Esophagus muscularis mucosa (tissue), 3 donors: ENCODE measurements around the gene OTX2.

ENCODE experiments used
- POLR2A ChIP-seq: fragments of 450-650 bp; IDR thresholded peaks from one replicate; pipeline ENCODE4 v1.6.1; 2017; ENCODE audit warnings: antibody characterized with exemption, moderate library complexity, mild to moderate bottlenecking, low read depth
- TF ChIP-seq, protein P1 (sequence below), 3 experiments: fragments of 200-600 bp in 2 of 3; fragments of 450-650 bp in 1 of 3; sonication (generic) in 2 of 3; IDR thresholded peaks; one replicate each; pipeline ENCODE4 v1.5.1; 2017 to 2019; ENCODE audit warnings: antibody characterized with exemption in 3 of 3, mild to moderate bottlenecking in 2 of 3, moderate library complexity in 1 of 3

DNA sequence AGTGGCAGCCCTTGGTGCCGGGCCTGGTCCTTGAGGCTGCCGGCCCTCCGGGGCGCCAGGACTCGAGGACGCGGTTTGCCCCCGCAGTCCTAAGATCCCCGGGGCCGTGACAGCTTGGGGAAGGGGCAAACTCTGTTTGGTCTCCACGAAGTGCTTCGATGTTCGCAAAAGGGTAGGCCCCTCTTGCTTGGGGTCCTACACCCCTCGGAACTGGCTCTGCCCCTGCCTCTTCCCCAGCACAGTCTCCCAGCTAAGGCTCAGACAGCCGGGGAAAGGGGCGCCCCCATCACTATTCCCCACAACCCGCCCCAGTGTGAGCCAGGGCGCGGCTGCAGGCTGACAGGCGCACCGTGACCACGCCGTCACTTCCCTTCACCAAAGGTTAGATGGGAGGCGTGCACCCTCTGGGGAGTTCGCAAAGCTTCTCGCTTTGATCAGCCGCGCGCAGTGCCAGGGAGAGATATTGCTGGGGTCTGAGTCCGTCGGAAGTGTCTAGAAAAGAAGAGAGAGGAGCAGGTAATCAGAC lies 7.2 kb upstream of the OTX2 start:
- TF ChIP-seq, protein P1, sequence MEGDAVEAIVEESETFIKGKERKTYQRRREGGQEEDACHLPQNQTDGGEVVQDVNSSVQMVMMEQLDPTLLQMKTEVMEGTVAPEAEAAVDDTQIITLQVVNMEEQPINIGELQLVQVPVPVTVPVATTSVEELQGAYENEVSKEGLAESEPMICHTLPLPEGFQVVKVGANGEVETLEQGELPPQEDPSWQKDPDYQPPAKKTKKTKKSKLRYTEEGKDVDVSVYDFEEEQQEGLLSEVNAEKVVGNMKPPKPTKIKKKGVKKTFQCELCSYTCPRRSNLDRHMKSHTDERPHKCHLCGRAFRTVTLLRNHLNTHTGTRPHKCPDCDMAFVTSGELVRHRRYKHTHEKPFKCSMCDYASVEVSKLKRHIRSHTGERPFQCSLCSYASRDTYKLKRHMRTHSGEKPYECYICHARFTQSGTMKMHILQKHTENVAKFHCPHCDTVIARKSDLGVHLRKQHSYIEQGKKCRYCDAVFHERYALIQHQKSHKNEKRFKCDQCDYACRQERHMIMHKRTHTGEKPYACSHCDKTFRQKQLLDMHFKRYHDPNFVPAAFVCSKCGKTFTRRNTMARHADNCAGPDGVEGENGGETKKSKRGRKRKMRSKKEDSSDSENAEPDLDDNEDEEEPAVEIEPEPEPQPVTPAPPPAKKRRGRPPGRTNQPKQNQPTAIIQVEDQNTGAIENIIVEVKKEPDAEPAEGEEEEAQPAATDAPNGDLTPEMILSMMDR (IDR thresholded peaks at IDR 0.05) = no peak
- no peak for TF ChIP-seq POLR2A
